GM18517 (cell line): ENCODE data around the gene ABHD16A.
A peak's percentile ranks its signal among the peaks of the same experiment; 100 is the strongest.

ENCODE experiments used
- ATAC-seq: cut with Tn5 transposase; IDR thresholded peaks from one replicate; pipeline ENCODE4 v1.9.1; 2021; ENCODE audit warnings: mild to moderate bottlenecking, moderate library complexity; ENCODE audit not compliant: unreplicated experiment

The ABHD16A gene

DNA sequence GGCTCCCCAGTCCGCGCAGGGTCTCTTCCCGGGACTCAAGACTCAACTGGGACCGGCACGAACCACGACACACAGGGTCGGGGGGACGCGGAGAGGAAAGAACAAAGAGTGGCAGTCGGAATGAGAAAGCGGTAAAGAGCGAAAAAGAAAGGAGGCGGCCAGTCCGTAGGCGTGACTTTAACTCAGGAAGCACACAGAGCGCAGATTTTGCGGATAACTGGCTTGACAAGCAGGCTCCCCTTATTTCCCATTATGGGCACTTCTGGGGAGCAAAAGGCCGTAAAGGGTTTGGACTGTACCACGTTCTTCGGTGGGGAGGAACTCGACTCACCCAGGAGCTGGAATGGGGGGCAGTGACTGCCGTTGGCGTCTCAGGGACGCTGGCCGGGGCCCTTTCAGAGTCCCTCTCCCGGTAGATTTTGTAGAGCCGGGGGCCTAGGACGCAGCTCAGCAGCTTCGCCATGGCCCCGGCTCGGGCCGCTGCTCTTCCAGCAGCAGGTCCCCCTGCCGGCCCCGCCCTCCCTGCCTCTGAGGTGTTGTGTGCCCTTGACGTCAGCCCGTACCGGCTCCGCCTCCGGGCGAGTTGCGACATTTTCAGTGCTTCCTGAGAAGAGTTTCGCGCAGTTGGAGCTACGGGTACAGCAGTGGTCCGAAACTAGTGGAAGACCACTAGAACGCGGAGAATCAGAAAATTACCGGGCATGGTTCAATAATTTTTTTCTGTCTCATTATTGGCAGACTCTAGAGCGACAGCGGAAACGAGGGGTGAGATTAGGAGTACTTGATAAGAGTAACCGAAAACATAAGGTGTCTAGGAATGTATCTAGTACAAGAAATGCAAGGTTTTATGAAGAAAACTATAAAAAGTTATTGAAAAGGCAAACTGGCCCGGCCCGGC, at the start of gene ABHD16A:
TSS of gene ABHD16A (minus strand) at position 506 of the 898 bp plus-strand sequence. CDS start at position 463, 43 bp downstream.
- peak; percentile 81 for ATAC-seq

DNA sequence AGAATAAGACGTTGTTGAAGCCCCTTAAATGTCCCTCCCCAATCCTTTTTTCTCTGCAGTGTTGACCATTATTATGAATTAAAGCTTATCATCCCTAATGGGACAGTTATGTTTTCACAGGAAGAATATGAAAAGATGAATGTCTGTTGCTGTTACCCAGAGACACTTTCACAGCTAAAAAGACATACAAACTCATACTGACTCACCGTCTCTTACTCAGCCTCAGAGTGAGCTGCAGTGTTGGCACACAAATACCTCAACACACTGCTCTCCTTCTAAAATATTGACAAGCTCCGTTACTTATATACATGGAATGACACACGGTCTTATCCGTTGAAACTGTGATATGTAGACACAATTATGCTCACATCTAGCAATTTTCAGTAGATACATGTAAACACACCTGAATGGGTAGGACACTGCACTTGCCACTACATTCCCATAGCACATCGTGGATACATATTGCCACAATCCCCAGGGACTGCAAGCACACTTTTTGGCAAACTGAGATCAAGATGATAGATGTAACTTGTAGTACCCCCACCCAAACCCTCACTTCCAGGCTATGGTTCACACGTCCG, 49.7 kb upstream of the ABHD16A start:
- no peak for ATAC-seq

DNA sequence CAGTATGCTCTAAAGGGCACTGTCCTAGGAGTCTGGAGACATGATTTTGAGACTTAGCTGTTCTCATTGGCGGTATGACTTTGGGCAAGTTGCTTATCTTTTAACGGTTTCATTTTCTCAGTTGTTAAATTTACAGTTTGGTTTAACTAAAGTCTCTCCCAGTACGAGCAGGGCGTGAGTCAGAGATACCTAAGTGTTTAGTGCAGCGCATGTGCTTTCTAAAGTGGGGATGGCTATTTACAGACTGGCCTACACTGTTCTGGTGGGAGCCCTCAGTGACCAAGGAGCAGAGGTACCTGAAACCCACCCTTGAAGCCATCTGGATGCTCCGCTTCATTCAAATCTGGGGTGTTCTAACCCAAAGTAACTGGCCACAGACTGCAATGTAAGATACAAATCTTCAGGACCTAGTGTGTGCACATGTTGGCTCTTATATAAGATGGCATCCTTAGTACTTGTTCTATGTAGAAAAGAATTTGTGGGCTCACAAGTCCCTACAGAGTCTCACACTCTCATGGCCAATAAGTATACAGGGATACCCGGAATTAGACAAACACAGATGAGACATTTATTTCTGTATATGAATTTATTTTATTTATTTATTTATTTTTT, 47.4 kb upstream of the ABHD16A start:
- ATAC-seq = no peak

DNA sequence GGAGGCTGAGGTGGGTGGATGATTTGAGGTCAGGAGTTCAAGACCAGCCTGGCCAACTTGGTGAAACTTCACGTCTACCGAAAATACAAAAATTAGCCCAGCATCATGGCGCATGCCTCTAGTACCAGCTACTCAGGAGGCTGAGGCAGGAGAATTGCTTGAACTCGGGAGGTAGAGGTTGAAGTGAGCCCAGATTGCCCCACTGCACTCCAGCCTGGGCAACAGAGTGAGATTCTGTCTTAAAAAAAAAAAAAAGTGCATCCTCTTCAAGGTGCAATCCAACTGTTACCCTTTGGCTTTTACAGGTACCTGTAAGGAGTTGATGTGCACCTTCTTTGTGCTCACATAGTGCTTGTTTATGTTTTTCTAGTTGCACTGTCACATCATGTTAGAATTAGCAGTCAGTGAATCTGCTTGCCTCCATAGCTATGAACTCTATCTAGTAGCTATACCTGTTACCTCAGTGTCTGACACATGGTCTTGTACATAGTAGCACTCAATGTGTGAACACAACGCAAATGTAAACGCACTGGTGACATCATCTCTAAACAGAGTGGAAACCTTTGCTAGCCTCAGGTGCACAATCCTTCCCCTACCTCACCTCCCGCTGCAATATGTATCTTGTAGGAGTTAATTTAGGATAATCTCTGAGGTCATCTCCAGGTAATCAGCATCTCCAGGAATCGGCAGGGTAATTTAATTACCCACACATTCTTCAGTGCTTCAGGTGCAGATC, 46.3 kb upstream of the ABHD16A start:
- no peak for ATAC-seq

DNA sequence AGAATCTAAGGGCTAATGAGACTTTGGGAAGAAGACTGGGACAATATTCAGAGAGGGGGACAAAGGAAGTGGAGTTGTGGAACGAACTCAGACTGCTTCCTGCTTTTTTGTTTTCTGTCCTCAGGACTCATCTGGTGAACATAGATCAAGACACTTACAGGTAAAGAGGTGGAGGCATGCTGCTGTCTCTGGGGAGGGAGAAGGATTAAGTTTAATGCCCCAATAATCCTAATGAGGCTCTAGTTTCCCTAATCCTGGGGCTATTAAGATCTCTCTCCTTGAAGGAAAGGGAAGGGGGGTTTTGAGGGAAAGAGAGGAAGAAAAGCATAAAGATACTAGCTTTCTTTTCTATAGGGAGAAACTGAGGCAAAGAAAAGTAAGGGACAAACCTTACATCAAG, 41.3 kb upstream of the ABHD16A start:
- no peak for ATAC-seq

DNA sequence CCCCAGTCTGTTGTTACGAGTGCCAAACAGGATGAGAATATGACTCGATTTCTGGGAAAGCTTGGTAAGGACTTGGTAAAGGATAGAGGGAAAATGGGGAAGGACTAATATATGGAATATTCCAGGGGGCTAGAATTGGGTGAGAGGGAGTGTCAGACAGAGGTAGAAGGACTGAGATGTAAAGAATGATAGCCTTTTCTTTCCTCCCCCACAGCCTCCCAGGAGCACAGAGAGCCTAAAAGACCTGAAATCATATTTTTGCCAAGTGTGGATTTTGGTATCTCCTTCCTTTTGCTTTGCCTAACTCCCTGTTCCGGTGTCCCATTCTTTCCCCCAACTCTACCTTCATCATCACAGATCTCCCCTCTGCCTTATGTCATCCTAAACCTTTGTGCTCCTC, 39.8 kb upstream of the ABHD16A start:
- no peak for ATAC-seq

DNA sequence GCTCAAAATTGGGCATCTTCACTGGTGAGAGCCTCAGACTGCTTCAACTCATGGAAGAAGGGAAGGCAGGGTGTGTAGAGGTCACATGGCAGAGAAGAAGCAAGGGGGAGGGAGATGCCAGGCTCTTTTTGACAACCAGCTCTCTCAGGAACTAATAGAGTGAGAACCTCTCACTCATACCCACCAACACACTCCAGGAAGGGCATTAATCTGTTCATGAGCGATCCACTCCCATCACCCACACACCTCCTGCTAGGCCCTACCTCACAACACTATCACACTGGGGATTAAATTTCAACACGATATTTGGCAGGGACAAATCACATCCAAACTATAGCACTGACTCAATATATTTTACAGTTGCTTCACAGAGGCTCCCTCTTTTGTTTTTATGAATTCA, 38.7 kb upstream of the ABHD16A start:
- ATAC-seq = no peak

DNA sequence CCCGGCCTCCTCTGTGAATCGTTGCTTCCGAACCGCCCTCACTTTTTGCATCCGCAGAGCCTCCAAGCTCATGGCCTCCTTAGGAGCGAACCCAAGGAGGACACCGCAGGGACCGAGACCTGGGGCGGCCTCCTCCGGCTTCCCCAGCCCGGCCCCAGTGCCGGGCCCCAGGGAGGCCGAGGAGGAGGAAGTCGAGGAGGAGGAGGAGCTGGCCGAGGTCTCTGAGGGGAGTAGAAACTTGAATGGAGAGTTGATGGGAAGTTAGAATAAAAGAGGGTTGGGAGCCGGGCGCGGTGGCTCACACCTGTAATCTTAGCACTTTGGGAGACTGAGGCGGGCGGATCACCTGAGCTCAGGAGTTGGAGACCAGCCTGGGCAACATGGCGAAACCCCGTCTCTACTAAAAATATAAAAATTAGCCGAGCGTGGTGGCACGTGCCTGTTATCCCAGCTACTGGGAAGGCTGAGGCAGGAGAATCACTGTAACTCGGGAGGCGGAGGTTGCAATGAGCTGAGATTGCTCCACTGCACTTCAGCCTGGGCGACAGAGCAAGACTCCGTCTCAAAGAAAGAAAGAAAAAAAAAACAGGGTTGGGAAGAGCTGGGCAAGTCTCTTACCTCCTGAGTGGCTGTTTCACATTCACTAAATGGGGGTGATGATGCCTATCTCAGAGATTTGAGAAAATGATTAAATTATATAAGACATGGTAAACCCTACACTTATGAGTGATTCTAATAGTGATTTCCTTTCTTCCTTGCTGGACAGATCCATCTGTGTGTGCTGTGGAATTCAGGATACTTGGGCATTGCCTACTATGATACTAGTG, 37.5 kb upstream of the ABHD16A start:
- ATAC-seq = no peak

DNA sequence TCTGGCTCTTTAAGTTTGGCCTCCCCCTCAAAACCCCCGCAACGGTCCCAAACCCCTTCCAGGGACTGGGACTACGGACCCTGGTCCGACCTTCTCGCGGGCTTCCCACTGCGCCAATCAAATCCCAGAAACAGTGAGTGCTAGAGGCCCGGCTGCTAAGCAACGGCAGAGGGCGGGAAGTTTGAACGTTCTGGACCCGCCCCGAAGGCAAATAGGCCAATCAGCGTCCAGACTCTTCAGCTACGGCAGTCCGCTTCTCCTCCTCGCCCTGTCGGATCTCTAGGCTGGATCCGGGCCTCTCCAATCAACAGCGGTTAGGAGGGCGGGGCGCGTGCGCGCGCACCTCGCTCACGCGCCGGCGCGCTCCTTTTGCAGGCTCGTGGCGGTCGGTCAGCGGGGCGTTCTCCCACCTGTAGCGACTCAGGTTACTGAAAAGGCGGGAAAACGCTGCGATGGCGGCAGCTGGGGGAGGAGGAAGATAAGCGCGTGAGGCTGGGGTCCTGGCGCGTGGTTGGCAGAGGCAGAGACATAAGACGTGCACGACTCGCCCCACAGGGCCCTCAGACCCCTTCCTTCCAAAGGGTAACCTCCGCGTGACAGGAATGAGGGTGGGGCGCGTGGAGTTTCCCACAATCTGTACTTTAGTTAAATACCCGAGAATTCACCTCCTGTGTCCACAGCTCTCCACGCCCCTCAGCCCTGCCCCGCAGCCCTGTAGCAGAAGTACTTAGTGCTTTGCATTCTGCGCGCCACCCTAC, 36.7 kb upstream of the ABHD16A start, which contains the start of gene MSH5:
TSS of gene MSH5 (plus strand) at position 367 of the 758 bp plus-strand sequence. CDS start 462 bp downstream, outside the sequence.
- peak; percentile 71 for ATAC-seq

DNA sequence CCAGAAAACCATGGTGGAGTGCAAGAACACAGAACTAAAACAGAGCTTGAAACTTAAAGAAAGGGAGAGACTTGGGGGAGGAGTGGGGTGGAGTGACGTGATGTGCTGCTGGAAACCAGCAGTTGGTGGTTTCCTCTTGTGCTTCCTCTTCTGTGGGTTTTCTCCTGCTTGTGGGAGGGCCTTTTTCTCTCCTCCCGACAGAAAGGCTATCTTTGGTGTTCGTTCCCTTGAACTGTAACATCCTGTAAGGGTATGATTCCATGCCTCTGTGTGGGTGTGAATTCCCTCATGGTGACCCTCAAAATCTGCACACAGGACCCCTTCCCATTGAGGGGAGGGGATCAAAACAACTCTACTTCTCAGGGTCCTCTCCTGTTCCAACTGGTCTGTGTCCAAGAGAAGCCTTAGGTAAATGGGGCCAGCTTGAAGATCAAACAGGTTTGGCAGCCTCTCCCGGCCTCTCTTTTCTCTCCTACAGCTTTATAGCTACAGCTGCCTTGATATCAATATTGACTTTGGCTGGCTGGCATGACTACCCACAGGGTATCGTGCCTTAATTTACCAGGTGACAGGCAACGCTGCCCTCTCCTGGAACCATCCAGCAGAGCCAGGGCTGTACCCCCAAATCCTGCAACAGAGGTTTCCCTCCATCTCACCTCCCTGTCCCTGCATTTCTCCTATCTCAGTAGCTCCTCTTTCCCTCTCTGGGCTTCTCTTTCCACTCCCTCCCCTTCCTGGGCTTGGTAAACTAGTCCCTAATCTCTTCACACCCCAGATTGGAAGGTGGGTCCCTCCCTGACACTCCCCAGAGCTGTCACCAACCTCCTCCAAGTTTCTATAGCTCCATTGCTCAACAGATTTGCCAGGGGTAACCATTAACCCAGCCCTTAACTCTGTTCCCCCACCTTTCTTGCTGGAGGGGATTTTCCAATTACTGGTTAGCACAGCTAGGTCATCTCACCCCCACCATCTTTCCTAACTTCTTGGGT, 35.2 kb upstream of the ABHD16A start:
- ATAC-seq = no peak

DNA sequence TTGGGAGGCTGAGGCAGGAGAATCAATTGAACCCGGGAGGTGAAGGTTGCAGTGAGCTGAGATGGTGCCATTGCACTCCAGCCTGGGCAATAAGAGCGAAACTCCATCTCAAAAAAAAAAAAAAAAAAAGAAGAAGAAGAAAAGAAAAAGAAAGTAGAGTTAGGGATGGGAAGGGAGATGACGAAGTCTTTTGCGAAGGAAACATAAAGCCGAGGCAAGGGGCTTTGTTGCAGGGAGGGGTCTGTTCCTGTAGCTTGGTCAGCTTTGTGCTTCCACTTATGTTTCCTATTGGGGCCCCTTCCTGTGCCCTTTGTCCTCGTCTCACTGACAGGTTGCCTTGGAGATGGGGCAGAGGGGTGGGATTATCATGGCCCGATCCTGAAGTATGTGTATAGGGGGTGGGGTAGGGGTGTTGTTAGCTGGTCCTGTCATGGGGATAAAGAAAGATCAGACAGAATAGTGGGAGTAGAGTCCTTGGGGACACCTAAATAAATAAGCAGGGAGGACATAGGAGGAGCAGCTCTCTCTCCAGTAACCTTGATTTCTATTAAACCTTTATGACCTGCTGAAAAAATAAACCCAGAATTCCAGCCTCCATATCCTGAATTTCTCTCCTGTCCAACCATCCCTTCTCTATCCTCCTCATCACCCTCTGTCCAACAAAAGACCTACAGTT, 34.3 kb upstream of the ABHD16A start:
- no peak for ATAC-seq

DNA sequence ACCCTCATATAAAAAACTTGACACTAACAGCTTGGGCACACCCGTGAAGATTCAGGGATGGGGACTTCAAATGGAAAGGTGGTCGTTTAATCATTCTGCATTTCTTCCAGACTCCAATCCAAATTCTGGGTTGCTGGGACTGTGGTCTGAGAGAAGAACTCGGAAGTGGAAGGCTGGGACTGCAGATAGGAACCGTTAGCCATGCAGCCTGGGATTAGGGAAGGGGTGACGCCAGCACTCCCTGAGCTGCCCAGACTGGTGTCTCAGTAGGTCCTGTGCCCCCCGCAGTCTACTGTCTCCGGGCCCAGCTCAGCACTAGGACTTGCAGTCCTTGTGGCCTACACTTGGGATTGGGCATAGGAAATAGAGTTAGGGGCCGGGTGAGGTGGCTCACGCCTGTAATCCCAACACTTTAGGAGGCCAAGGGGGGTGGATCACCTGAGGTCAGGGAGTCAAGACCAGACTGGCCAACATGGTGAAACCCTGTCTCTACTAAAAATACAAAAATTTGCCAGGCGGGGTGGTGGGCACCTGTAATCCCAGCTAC, 33.7 kb upstream of the ABHD16A start:
- no peak for ATAC-seq

DNA sequence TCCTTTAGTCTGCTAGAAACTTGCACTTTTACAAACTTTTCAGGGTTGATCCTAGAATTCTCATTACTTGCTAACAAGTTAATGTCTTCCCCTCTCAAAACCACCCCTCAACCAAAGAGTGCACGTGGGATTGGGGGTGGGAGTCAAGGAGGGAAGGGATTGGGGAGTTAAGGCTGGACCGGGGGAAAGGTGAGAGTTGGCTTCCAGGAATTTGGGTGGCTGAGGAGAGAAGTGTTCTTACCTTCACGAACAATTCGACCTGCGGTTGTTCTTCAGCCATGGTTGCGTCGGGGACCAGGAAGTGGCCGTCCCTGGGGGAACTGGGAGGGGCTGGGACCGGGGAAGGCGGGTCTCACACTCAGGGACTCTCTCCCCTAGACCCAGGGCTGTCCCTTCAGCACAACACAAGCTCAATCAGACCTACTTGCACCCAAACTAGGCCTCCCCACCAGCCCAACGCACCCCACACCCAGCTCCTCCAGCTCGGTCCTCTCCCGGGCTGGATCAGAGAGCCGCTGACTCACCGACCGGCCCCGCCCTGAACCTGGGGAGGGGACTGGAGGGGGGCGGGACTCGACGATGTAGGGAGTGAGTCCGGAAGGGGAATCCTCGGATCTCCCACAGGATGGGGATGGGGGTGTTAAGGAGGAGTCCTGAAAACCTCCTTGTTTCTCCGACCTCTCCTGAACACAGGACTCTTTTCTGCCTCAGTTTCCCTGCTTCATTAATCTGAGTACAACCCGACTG, 33.1 kb upstream of the ABHD16A start, which contains the start of gene CLIC1:
TSS of gene CLIC1 (minus strand) at position 510 of the 747 bp plus-strand sequence. CDS start at position 280, 230 bp downstream.
- no peak for ATAC-seq

DNA sequence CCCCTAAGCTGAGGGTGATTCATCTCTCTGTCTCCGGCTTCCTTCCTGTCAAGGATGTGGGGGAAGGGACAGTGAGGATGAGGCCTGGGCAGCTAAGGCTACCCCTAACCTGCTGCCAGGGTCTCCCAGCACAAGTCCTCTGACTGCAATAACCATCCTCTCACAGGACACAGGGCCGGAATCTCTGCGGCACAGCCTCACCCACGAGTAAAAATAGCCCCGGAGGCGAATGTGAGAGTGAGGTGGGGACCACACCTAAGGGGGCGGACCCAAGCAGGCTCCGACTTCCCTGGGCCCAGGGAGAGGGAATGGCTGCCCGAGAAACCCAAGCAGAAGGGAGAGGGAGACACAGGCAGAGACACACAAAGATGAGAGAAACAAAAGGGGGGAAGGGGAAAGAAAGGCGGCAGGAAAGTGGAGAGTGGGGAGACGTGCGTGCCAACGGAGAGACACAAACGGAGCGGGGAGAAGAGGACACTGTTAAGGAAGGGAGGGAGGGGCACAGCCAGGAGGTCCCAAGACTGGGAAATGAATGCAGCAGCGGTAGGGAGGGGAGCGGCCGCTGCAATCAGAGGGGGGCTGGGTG, 31.8 kb upstream of the ABHD16A start:
- no peak for ATAC-seq

DNA sequence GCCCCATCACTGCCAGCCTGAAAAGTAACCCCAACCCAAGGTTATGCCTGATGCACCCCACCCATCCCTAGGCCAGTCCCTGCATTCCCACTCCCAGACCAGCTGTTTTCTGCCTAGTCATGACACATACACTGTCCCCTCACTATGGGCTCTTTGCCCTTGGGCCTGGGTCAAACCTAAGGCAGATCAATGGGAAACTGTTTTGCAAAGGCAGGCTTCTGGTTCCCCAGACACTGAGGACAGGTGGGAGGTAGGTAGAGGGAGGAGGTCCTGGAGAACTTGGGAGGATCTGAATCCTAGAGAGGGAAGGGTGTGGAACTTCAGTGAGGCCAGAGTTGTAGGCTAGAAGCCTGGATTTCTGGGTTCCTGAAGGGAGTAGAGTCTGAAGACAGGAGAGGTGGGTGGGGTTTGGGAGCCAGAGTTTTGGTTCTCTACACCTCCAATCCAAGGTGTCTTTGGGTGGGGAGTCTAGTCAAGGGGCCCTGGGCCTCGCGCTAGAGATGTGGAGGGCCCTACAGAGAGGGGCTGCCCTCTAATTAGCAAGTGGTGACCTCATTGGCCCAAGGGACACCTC, 31.2 kb upstream of the ABHD16A start:
- no peak for ATAC-seq

DNA sequence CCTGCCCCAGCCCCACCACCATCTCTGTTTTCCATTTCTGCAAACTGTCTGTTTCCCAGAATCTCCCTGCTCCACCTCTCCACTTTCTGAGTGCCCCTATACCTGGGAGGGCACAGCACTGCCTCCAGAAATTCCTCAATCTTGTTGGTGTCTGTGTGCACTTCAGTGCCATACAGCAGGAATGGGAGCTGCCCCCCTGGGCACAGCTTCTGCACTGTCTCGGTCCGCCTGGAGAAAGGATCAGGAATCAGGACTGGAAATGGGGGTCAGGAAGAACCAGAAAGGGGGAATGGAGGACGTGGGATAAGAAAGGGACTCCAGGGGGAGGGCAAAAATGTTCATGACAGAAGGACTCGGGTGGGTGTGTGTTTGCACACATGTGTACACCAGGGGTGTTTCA, 30.6 kb upstream of the ABHD16A start:
- no peak for ATAC-seq
